GM18517 (cell line): ENCODE data around the gene TCAF1.

Experiments
- ATAC-seq: cut with Tn5 transposase; IDR thresholded peaks from one replicate; pipeline ENCODE4 v1.9.1; 2021; ENCODE audit warnings: mild to moderate bottlenecking, moderate library complexity; ENCODE audit not compliant: unreplicated experiment

TCAF1 gene

GRCh38 chr7:143901668-143902331 is at the start of gene TCAF1:
Gene TCAF1 (minus strand): TSS chr7:143902176. CDS start chr7:143876608, 25,568 bp downstream.
- peak; percentile 83 for ATAC-seq

GRCh38 chr7:143948733-143949132 is 46.8 kb upstream of the TCAF1 start:
- ATAC-seq: no peak

- ATAC-seq: no peak
Measured at GRCh38 chr7:143947111-143947510, 45.1 kb upstream of the TCAF1 start.

GRCh38 chr7:143945423-143945822 is 43.4 kb upstream of the TCAF1 start:
- ATAC-seq: no peak

GRCh38 chr7:143938379-143939243 is 36.6 kb upstream of the TCAF1 start:
- ATAC-seq: no peak

- no peak for ATAC-seq
Measured at GRCh38 chr7:143936087-143937009, 34.4 kb upstream of the TCAF1 start.

GRCh38 chr7:143934526-143935325 is 32.8 kb upstream of the TCAF1 start, which contains the start of gene OR2F2:
Gene OR2F2 (plus strand): TSS chr7:143935233. CDS start chr7:143935233, 0 bp downstream.
- no peak for ATAC-seq

GRCh38 chr7:143931739-143932138 is 29.8 kb upstream of the TCAF1 start:
- no peak for ATAC-seq

GRCh38 chr7:143929224-143929920 is 27.4 kb upstream of the TCAF1 start:
- no peak for ATAC-seq

GRCh38 chr7:143924851-143925250 is 22.9 kb upstream of the TCAF1 start:
- no peak for ATAC-seq

- no peak for ATAC-seq
Measured at GRCh38 chr7:143914938-143915652, 13.1 kb upstream of the TCAF1 start.

GRCh38 chr7:143913945-143914615 is 12.1 kb upstream of the TCAF1 start:
- ATAC-seq: no peak

- no peak for ATAC-seq
Measured at GRCh38 chr7:143910473-143911248, 8.7 kb upstream of the TCAF1 start.

GRCh38 chr7:143909863-143910262 is 7.9 kb upstream of the TCAF1 start:
- ATAC-seq: no peak

GRCh38 chr7:143908120-143908519 is 6.1 kb upstream of the TCAF1 start:
- no peak for ATAC-seq

GRCh38 chr7:143906895-143907294 is 4.9 kb upstream of the TCAF1 start:
- ATAC-seq: no peak

- no peak for ATAC-seq
Measured at GRCh38 chr7:143906151-143906550, 4.2 kb upstream of the TCAF1 start.

GRCh38 chr7:143905509-143905908 is 3.5 kb upstream of the TCAF1 start:
- no peak for ATAC-seq
